SJSA1 (cell line): ENCODE measurements around the gene INTS7. TPM values are rescaled to one million over a fixed set of nuclear protein-coding genes. Genes with fewer than 3 reads are reported as not detected.
"Not testable (repeated sequence)": the region's sequence is repeated elsewhere in the genome, so short reads cannot be mapped to it uniquely, and the experiment has no call there.

ENCODE experiments used
- DNase-seq, 2 experiments: peaks; one replicate each; pipeline ENCODE4 v3.0.0-alpha.2; 2015 to 2020; ENCODE audit warnings: low spot score in 2 of 2, low read depth in 1 of 2
- H3K27ac ChIP-seq: fragments of 250-450 bp; sonication (Bioruptor Pico); 2 replicates; pipeline ENCODE4 v1.5.1; 2020; ENCODE audit warnings: mild to moderate bottlenecking, moderate library complexity
- H3K27me3 ChIP-seq: fragments of 250-450 bp; sonication (Bioruptor Pico); replicated peaks from 2 replicates; pipeline ENCODE4 v1.5.1; 2020; ENCODE audit warnings: mild to moderate bottlenecking, moderate library complexity
- H3K36me3 ChIP-seq: fragments of 250-450 bp; sonication (Bioruptor Pico); 2 replicates; pipeline ENCODE4 v1.5.1; 2020; ENCODE audit warnings: mild to moderate bottlenecking
- H3K4me1 ChIP-seq: fragments of 250-450 bp; sonication (Bioruptor Pico); replicated peaks from 2 replicates; pipeline ENCODE4 v1.6.1; 2021; ENCODE audit warnings: mild to moderate bottlenecking
- H3K4me3 ChIP-seq: fragments of 250-450 bp; sonication (Bioruptor Pico); 2 replicates; pipeline ENCODE4 v1.5.1; 2020; ENCODE audit warnings: mild to moderate bottlenecking
- H3K9me3 ChIP-seq: fragments of 250-450 bp; sonication (Bioruptor Pico); replicated peaks from 2 replicates; pipeline ENCODE4 v1.5.1; 2020; ENCODE audit warnings: mild to moderate bottlenecking
- total RNA-seq: library from RNA; depleted of rRNA; stranded (reverse); fragments of >200 nt; shearing (Covaris generic); gene quantifications from 2 replicates; pipeline ENCODE4 v1.2.3, GENCODE V29; 2014

Gene INTS7
- total RNA-seq, 1 experiment from 2014 or later, result 28.8 TPM

DNA sequence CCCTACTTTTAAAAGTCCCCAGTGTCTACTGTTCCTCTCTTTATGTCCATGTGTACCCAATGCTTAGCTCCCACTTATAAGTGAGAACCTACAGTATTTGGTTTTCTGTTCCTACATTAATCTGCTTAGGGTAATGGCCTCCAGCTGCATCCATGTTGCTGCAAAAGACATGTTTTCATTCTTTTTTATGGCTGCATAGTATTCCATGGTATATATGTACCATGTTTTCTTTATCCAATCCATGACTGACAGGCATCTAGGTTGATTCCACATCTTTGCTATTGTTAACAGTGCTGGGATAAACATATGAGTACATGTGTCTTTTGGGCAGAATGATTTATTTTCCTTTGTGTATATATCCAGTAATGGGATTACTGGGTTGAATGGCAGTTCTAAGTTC, 12.4 kb downstream of the INTS7 start:
- H3K27me3 ChIP-seq, H3K27ac ChIP-seq, DNase-seq, H3K4me3 ChIP-seq, H3K4me1 ChIP-seq, H3K9me3 ChIP-seq: not testable (repeated sequence)
- H3K36me3 ChIP-seq, result peaks cover 30% of the 10 kb centered on the region

DNA sequence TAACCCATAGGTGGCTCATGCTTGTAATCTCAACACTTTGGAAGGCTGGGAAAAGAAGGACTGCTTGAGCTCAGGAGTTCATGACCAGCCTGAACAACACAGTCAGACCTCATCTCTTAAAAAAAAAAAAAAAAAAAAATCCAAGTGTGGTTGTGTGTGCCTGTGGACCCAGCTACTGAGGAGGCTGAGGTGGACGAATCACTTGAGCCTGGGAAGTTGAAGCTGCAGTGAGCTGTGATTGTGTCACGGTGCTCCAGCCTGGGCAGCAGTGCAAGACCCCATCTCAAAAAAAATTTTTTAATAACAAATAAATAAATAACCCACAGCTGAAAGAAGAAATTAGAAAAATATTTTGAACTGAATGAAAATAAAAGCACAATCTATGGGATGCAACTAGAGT, 13.8 kb downstream of the INTS7 start:
- H3K4me3 ChIP-seq, result no peak overlapping the region
- H3K27me3 ChIP-seq, result no peaks in the 10 kb centered on the region
- no peaks in the 10 kb centered on the region for H3K9me3 ChIP-seq
- no peak overlapping the region for H3K27ac ChIP-seq
- no peak for DNase-seq
- peaks cover 37% of the 10 kb centered on the region for H3K36me3 ChIP-seq
- H3K4me1 ChIP-seq, result no peaks in the 10 kb centered on the region

DNA sequence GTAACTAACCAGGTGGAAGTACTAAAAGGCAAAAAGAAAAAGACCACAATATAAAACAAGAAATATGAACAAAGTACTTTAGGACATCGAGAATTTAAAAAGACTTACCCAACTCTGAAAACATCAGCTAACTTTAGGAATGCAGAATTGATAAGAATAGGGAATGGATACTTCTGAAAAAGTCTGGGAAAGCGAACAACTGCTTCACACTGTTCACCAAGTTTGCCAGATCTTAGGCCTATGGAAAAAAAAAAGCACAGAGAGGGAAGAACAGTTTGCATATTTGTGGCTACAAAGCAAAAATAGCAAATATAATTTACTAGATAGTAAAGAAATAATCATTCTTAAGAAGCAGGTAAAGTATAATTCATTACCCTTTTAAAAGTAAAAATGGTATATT, 14.4 kb downstream of the INTS7 start:
- Histone ChIP-seq H3K4me3 (no peak overlapping the region), H3K27ac (no peak overlapping the region), H3K36me3 (peaks cover 41% of the 10 kb centered on the region), H3K27me3 (no peaks in the 10 kb centered on the region), H3K4me1 (no peaks in the 10 kb centered on the region), H3K9me3 (no peaks in the 10 kb centered on the region)
- DNase-seq, result no peak

DNA sequence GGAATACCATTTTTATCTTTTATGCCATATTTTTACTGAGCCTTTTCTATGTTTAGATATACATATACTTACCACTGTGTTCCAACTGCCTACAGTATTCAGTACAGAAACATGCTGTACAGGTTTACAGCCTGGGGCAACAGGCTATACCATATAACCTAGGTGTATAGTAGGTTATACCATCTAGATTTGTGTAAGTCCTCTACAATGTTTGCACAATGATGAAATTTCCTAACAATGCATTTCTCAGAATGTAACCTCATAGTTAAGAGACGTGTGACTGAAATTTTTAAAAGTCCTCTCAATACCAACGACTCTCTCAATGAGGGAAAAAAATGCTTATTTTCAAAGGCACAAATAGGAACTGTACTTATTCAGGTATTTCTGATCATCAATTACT, 21.7 kb downstream of the INTS7 start:
- no peaks in the 10 kb centered on the region for H3K27me3 ChIP-seq
- no peak for DNase-seq
- peaks cover 46% of the 10 kb centered on the region for H3K36me3 ChIP-seq
- H3K4me3 ChIP-seq, result no peak overlapping the region
- no peaks in the 10 kb centered on the region for H3K9me3 ChIP-seq
- no peaks in the 10 kb centered on the region for H3K4me1 ChIP-seq
- H3K27ac ChIP-seq, result no peak overlapping the region

DNA sequence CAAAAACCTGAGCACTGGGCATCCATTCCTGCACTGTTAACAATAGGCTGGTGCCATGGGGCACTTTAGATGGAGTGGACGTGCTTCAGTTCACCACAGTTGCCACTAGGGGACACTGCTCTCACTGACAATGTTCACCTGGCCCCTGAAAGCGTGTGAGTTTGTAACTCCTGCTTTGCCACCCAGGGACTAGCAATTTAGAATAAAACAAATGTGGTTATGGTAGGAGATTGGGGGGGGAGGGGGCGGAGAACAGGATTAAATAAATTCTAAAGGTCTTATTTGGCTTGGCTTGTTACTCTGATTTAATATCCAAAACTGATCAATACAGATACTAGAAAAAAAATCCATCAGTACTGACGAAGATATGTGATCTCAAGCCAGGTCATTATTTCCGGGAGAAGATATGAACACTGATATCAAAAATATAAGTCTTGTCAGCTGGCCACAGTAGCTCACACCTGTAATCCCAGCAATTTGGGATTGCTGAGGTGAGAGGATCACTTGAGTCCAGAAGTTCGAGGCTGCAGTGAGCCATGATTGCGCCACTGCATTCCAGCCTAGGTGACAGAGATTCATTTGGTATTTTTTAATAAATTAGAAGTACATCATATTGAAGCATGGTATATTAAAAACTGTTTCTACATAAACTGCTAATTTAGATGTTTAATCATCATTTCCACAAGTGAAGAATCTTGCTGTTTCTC, 23.2 kb downstream of the INTS7 start:
- H3K4me1 ChIP-seq, result no peaks in the 10 kb centered on the region
- H3K4me3 ChIP-seq, result no peak overlapping the region
- DNase-seq, result peak; percentile 37 to 64
- no peaks in the 10 kb centered on the region for H3K9me3 ChIP-seq
- no peaks in the 10 kb centered on the region for H3K27me3 ChIP-seq
- no peak overlapping the region for H3K27ac ChIP-seq
- H3K36me3 ChIP-seq, result peaks cover 53% of the 10 kb centered on the region

DNA sequence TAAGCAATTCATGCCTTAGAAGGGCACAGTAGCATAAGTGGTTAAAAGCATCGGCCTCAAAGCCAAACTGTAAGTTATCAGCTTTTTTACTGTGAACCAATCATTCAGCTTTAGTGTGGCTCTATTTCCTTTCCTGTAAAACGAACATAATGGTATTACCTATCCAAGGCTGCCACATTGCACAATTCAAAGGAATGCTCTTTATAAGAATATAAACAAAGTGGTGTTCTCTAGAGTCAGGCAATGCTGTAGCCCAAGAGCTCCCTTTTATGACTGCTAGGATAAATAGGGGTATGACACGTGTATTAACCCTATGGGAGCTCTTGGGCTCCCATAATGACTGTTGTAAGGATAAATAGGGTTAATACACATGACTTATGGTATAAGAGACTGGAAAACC, 25.4 kb downstream of the INTS7 start:
- H3K4me3 ChIP-seq, result no peak overlapping the region
- H3K36me3 ChIP-seq, result peaks cover 55% of the 10 kb centered on the region
- no peaks in the 10 kb centered on the region for H3K4me1 ChIP-seq
- no peaks in the 10 kb centered on the region for H3K9me3 ChIP-seq
- DNase-seq, result no peak
- H3K27ac ChIP-seq, result no peak overlapping the region
- H3K27me3 ChIP-seq, result no peaks in the 10 kb centered on the region

DNA sequence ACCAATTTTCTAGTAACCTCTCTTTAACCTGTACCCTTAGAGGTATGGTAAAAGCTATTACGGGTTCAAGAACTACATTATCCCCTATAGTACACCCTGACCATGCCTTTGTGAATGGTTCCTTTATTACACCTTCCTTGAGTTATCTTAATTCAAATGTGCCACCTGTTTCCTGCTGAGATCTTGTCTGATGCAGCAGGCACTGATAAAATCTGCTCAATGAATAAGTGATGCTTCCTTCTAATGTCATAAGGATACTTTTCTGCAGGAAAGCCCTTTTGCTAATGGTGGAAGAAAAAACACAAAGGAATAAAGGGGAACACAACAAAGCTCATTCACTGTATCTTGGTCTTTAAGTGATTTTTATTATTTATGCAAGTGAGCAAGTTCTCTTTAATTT, 25.8 kb downstream of the INTS7 start:
- Histone ChIP-seq H3K27me3 (no peaks in the 10 kb centered on the region), H3K4me3 (no peak overlapping the region), H3K9me3 (no peaks in the 10 kb centered on the region), H3K27ac (no peak overlapping the region), H3K4me1 (no peaks in the 10 kb centered on the region), H3K36me3 (peaks cover 59% of the 10 kb centered on the region)
- no peak for DNase-seq

DNA sequence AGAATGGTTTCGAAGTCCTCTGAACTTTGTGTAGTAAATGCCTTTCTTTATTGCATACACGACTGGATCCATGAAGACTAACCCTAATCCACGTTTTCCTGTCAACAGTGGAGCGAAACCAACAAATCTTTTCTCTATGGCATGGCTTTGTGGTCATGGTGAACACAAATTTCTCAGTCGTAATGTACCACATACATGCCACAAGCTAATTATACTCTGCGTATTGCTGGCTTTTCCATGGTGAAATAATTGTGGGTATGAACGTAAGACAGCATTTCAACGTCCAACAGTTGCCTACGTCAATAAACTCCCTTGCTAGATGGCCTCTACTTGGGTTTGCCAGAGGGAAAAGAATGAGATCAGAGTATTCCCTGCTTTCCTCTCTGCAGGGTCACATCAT, 27.5 kb downstream of the INTS7 start:
- Histone ChIP-seq H3K27me3 (no peaks in the 10 kb centered on the region), H3K36me3 (peaks cover 67% of the 10 kb centered on the region), H3K4me3 (no peak overlapping the region), H3K4me1 (no peaks in the 10 kb centered on the region), H3K9me3 (no peaks in the 10 kb centered on the region), H3K27ac (no peak overlapping the region)
- DNase-seq, result no peak

DNA sequence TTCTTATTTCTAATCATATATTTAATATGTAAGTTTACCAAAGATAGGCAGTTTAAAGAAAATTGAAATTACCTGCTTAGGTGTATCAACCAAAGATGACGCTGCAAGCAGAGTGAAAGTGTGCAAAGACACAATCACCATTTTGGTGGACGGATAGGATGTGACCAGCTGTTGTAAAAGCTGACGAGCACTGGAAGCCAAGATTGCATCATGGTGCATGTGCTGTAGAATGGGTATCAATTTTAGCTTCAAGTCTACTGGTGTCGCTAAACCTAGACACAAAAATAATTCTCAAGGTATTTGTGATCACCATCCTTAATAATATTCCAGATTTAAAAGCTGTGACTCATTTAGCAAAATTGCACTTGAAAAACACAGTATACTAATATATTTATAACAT, 28.2 kb downstream of the INTS7 start:
- peaks cover 66% of the 10 kb centered on the region for H3K36me3 ChIP-seq
- no peak overlapping the region for H3K4me3 ChIP-seq
- H3K4me1 ChIP-seq, result no peaks in the 10 kb centered on the region
- H3K27me3 ChIP-seq, result no peaks in the 10 kb centered on the region
- no peaks in the 10 kb centered on the region for H3K9me3 ChIP-seq
- H3K27ac ChIP-seq, result no peak overlapping the region
- no peak for DNase-seq

DNA sequence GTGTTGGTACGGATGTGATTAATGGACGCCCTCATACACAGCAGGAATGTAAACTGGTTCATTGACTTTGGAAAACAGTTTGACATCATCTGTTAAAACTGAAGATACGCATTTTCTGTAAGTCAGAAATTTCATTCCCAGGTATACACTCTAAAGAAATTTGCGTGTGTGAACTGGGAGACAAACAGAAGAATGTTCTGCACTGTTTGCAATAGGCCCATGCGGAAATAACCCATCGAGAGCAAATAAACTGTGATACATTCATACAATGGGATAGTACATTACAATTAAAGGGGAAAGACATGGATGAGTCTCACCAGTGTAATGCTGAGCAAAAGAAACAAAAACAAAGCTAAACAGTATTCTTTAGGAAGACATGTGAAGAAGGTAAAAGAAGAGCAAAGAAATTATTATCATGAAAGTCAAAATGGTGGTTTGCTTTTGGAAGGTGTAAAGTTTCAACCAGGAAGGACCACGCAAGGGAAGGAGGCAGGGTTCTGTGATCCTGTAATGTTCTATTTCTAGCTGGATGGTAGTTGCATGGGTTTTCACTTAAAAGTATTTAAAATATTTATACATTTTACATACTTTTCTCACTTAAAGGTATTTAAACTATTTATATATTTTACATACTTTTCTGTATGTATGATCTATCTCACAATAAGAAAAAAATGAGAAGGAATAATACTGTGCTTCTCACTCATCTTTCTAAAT, 30.3 kb downstream of the INTS7 start:
- no peaks in the 10 kb centered on the region for H3K9me3 ChIP-seq
- no peak overlapping the region for H3K4me3 ChIP-seq
- DNase-seq, result no peak
- H3K27me3 ChIP-seq, result no peaks in the 10 kb centered on the region
- peaks cover 59% of the 10 kb centered on the region for H3K36me3 ChIP-seq
- no peaks in the 10 kb centered on the region for H3K4me1 ChIP-seq
- H3K27ac ChIP-seq, result no peak overlapping the region

DNA sequence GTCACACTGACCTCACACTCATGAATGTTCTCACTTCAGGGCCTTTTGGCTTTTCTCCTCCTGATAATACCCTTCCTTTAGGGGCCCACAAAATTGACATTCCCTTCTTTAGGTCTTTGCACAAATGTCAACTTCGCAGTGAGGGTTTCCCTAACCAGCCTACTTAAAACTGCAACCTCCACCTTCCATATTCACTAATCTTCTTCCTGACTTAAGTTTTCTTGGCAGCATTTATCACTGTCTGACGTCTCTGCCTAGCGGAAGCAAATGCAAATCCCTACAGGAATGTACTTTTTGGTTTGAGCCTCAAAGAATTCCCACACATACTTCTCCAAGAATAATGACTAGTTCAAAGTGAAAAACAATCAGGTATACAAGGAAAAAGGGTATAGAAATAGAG, 32.8 kb downstream of the INTS7 start:
- peaks cover 53% of the 10 kb centered on the region for H3K36me3 ChIP-seq
- no peaks in the 10 kb centered on the region for H3K9me3 ChIP-seq
- no peak for DNase-seq

DNA sequence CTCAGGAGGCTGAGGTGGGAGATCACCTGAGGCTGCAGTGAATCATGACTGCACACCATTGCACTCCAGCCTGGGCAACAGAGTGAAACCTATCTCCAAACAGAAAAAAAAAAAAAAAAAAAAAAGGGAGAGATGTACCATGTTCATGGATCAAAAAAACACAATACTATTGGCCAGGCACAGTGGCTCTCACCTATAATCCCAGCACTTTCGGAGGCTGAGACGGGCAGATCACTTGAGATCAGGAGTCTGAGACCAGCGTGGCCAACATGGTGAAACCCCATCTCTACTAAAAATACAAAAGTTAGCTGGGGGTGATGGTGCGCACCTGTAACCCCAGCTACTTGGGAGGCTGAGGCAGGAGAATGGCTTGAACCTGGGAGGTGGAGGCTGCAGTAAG, 37.9 kb downstream of the INTS7 start:
- H3K27ac ChIP-seq, H3K27me3 ChIP-seq, H3K4me1 ChIP-seq, H3K4me3 ChIP-seq, H3K9me3 ChIP-seq, DNase-seq: not testable (repeated sequence)
- H3K36me3 ChIP-seq, result peaks cover 37% of the 10 kb centered on the region

More for the DNA sequence above, 32.8 kb downstream of the INTS7 start:
- Histone ChIP-seq H3K27me3 (no peaks in the 10 kb centered on the region), H3K27ac (no peak overlapping the region), H3K4me3 (no peak overlapping the region), H3K4me1 (no peaks in the 10 kb centered on the region)

DNA sequence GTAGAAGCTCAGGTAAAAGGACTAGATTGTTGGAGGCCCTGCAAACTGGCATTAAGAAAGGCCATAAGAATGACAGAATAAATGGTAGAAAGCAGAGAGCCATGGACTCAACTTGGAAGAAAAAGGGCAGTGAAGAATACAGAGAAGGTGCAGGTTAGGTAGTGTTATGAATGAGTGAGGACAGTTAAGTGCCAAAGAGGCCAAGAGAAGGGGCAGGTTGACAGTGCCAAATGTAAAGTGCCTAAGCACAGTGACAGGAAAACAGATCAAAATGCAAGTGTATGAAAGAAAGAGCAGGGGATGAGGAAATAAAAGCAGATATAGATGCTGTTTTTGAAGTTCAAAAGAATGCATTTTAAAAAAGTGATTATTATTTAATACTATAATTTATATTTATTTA, 43.7 kb downstream of the INTS7 start:
- H3K36me3 ChIP-seq, result peaks cover 17% of the 10 kb centered on the region
- no peak overlapping the region for H3K4me3 ChIP-seq
- no peak for DNase-seq
- no peak overlapping the region for H3K27ac ChIP-seq
- H3K9me3 ChIP-seq, result no peaks in the 10 kb centered on the region
- H3K27me3 ChIP-seq, result no peaks in the 10 kb centered on the region
- no peaks in the 10 kb centered on the region for H3K4me1 ChIP-seq

DNA sequence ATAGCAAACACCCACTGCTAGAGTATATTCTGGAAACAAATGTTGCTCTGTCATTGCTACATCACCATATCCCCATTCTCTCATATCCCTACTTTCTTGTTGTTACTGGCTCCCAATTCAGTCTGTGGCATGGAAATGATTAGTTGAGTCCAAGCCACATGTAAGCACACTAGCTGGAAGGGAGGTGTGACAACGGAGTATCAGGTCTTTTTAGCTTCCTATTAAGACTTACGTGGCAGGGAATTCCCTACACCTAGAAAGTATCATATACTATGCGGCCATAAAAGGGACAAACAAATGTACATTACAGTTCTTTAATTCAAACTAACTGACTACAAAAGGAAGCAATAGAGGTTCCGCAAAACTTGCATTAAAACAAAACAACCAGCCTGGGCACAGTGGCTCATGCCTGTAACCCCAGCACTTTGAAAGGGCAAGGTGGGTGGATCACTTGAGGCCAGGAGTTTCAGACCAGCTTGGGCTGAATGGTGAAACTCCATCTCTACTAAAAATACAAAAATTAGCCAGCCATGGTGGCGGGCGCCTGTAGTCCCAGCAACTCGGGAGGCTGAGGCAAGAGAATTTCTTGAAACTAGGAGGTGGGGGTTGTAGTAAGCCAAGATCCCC, 48.6 kb downstream of the INTS7 start:
- Histone ChIP-seq H3K9me3 (no peaks in the 10 kb centered on the region), H3K27me3 (no peaks in the 10 kb centered on the region), H3K27ac (no peak overlapping the region), H3K4me1 (no peaks in the 10 kb centered on the region), H3K36me3 (peaks cover 27% of the 10 kb centered on the region), H3K4me3 (no peak overlapping the region)
- no peak for DNase-seq
